K562 (cell line): Measurements from ENCODE around the gene MPDU1. TPM values are rescaled to one million over a fixed set of nuclear protein-coding genes. Genes with fewer than 3 reads are reported as not detected.

ENCODE experiments used
- ADNP ChIP-seq: fragments of 200-800 bp; sonication (Bioruptor generic); IDR thresholded peaks from 2 replicates; pipeline ENCODE4 v1.6.1; 2016; ENCODE audit warnings: missing genetic modification characterization, missing compliant biosample characterization
- CBX3 ChIP-seq, 2 experiments: IDR thresholded peaks; 1 replicate in 1 of 2; 2 replicates in 1 of 2; pipeline ENCODE4 v1.6.1; 2012; ENCODE audit warnings: inconsistent platforms in 2 of 2, low read length in 2 of 2, borderline replicate concordance in 1 of 2, control low read depth in 1 of 2
- ERF ChIP-seq: fragments of 450-650 bp; formaldehyde crosslinking; IDR thresholded peaks from 2 replicates; pipeline ENCODE4 v1.4.0; 2020; ENCODE audit warnings: mild to moderate bottlenecking, mixed read lengths
- ESRRA ChIP-seq: fragments of 450-650 bp; IDR thresholded peaks from 2 replicates; pipeline ENCODE4 v1.6.1; 2014; ENCODE audit warnings: low read depth, mild to moderate bottlenecking, moderate library complexity, borderline replicate concordance
- GTF2F1 ChIP-seq: IDR thresholded peaks from 2 replicates; pipeline ENCODE4 v1.6.1; 2011; ENCODE audit warnings: low read depth, low read length, improper control_type of control experiment
- HEY1 ChIP-seq: fragments of 250-450 bp; sonication (Bioruptor Pico); IDR thresholded peaks from 2 replicates; pipeline ENCODE4 v1.5.0; 2020; ENCODE audit warnings: mild to moderate bottlenecking, moderate library complexity, borderline replicate concordance
- JUNB ChIP-seq: fragments of 450-650 bp; formaldehyde crosslinking; conservative IDR thresholded peaks from 2 replicates; pipeline ENCODE4 v1.4.0; 2020; ENCODE audit warnings: mild to moderate bottlenecking
- OTX1 ChIP-seq: fragments of 450-650 bp; formaldehyde crosslinking; IDR thresholded peaks from 2 replicates; pipeline ENCODE4 v1.4.0; 2022; ENCODE audit warnings: mild to moderate bottlenecking
- PRMT5 ChIP-seq: sonication (generic); formaldehyde crosslinking; IDR thresholded peaks from 2 replicates; pipeline ENCODE4 v1.5.0; 2020; ENCODE audit warnings: missing genetic modification reagents
- SIX5 ChIP-seq, 2 experiments: IDR thresholded peaks; 2 replicates each; pipeline ENCODE4 v1.6.1; 2011; ENCODE audit warnings: low read length in 2 of 2, borderline replicate concordance in 1 of 2, low read depth in 1 of 2, mild to moderate bottlenecking in 1 of 2, moderate library complexity in 1 of 2; ENCODE audit not compliant: insufficient read depth in 1 of 2
- SMARCA5 ChIP-seq: fragments of 450-650 bp; IDR thresholded peaks from 2 replicates; pipeline ENCODE4 v1.6.1; 2016
- SOX6 ChIP-seq: fragments of 450-650 bp; IDR thresholded peaks from 2 replicates; pipeline ENCODE4 v1.6.1; 2014; ENCODE audit warnings: mild to moderate bottlenecking
- TBP ChIP-seq: optimal IDR thresholded peaks from 2 replicates; pipeline ENCODE3; 2011; ENCODE audit warnings: low read depth, low read length, improper control_type of control experiment
- ZFP30 ChIP-seq: fragments of 250-450 bp; sonication (Bioruptor Pico); IDR thresholded peaks from 2 replicates; pipeline ENCODE4 v1.8.0; 2022; ENCODE audit warnings: moderate library complexity, mild to moderate bottlenecking, inconsistent platforms, borderline replicate concordance
- ZFX ChIP-seq: sonication (generic); formaldehyde crosslinking; IDR thresholded peaks from 2 replicates; pipeline ENCODE4 v1.8.0; 2022; ENCODE audit warnings: mild to moderate bottlenecking, missing genetic modification reagents, moderate library complexity
- ZNF124 ChIP-seq: sonication (generic); formaldehyde crosslinking; IDR thresholded peaks from 2 replicates; pipeline ENCODE4 v1.8.1; 2022; ENCODE audit warnings: missing genetic modification reagents
- ZNF197 ChIP-seq: fragments of 200-800 bp; sonication (Bioruptor generic); IDR thresholded peaks from 2 replicates; pipeline ENCODE4 v1.6.1; 2016; ENCODE audit warnings: low read depth, missing genetic modification characterization, missing compliant biosample characterization
- ZNF239 ChIP-seq: fragments of 250-450 bp; sonication (Bioruptor Pico); IDR thresholded peaks from 2 replicates; pipeline ENCODE4 v1.4.0; 2020; ENCODE audit warnings: mild to moderate bottlenecking
- ZNF384 ChIP-seq: IDR thresholded peaks from 2 replicates; pipeline ENCODE4 v1.6.1; 2012; ENCODE audit warnings: low read depth, low read length, improper control_type of control experiment
- polyA plus RNA-seq, 8 experiments: library from polyadenylated mRNA; depleted of rRNA in 4 of 8; stranded (reverse) in 5 of 8; unstranded in 3 of 8; fragments of >200 nt; fragmentation: Nextera tagmentation in 2 of 8; fragmentation: Illumina TruSeq in 1 of 8; extraction: Ambion mirVana in 2 of 8; extraction: Trizol in 1 of 8; gene quantifications; 2 replicates each; pipeline versions ENCODE4 v1.2.1 to v1.2.3, GENCODE V29; 2011 to 2014; ENCODE audit warnings: inconsistent platforms in 1 of 8, missing spikeins in 1 of 8
- total RNA-seq, 7 experiments: library from RNA; depleted of rRNA in 6 of 7; stranded (reverse); fragments of >200 nt in 6 of 7; fragmentation: Illumina TruSeq in 2 of 7; extraction: Trizol in 2 of 7; gene quantifications; 2 replicates each; pipeline versions ENCODE4 v1.2.1 to v1.2.3, GENCODE V29; 2011 to 2021; ENCODE audit warnings: low replicate concordance in 1 of 7
- TF ChIP-seq, protein P1 (sequence below): fragments of 450-650 bp; formaldehyde crosslinking; IDR thresholded peaks from 2 replicates; pipeline ENCODE4 v1.4.0; 2020; ENCODE audit warnings: mild to moderate bottlenecking, moderate library complexity
- TF ChIP-seq, protein P2 (sequence below): fragments of 250-450 bp; sonication (Bioruptor Pico); IDR thresholded peaks from 2 replicates; pipeline ENCODE4 v1.8.0; 2022; ENCODE audit warnings: inconsistent platforms
- TF ChIP-seq, protein P3 (sequence below), 3 experiments: IDR thresholded peaks in 2 of 3; conservative IDR thresholded peaks in 1 of 3; 2 replicates each; pipeline ENCODE4 v1.5.1; 2011 to 2012; ENCODE audit warnings: low read length in 3 of 3, mild to moderate bottlenecking in 3 of 3, control low read depth in 2 of 3, improper control_type of control experiment in 1 of 3, inconsistent platforms in 1 of 3, low read depth in 1 of 3, mixed read lengths in 1 of 3, moderate library complexity in 1 of 3; ENCODE audit not compliant: insufficient read depth in 2 of 3
- TF ChIP-seq, protein P4 (sequence below), 2 experiments: fragments of 450-650 bp; IDR thresholded peaks; 2 replicates each; pipeline ENCODE4 v1.6.1; 2016

Gene MPDU1
- total and polyA plus RNA-seq, 9 of the 15 experiments (the other 6 are each of a cell fraction or from before 2014, with no cell fraction given): 4.9 to 179 (median 77.1) TPM

DNA sequence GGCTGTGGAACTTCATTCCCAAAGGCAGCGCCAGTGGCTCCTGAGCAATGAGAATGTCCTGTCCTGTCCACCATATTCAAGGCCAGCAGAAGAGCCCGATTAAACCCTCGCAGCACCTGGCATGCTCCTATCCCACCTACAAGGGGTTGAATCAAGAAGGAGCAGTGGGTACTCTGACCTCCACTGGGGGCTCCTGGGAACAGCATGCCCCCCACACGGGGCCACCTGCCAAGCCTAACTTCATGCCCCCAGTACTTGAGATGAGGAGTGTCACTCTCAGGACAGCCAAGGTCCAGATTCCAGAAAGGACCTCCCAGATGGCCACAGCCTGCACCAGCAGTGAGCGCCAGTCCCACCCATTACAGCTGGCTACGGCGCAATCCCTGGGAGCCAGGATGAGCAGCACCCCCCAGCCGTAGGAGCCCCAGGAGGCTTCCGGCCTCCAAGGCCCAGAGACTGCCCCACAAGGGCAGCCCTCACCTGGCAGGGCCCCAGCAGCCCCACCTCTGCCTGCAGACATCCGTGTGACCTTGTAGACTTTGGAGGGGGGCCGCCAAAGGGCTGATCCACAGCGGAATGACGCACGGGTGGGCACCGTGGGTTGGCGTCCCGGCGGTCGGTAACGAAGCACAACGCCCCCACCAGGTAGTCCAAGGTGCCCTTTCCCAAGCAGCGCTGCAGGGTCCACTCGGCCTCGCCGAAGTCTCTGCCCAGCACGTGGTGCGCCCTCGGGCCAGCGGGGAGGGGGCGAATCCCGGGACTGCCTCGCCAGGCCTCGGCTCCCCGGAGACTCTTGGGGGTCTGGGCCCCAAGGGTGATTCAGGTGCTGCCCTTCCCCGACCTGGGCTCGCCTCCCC lies 1.0 kb upstream of the MPDU1 start (continued):
- TF ChIP-seq, protein P1, sequence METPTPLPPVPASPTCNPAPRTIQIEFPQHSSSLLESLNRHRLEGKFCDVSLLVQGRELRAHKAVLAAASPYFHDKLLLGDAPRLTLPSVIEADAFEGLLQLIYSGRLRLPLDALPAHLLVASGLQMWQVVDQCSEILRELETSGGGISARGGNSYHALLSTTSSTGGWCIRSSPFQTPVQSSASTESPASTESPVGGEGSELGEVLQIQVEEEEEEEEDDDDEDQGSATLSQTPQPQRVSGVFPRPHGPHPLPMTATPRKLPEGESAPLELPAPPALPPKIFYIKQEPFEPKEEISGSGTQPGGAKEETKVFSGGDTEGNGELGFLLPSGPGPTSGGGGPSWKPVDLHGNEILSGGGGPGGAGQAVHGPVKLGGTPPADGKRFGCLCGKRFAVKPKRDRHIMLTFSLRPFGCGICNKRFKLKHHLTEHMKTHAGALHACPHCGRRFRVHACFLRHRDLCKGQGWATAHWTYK (CRISPR knock-in tag): 0 out of 2 replicates have a peak, but pooled peaks have one; percentile 76
- TF ChIP-seq ERF (CRISPR knock-in tag): no peak
- no peak for TF ChIP-seq ZNF384
- no peak for TF ChIP-seq ZFP30 (CRISPR knock-in tag)
- no peak for TF ChIP-seq HEY1
- TF ChIP-seq ZNF239: no peak
- no peak for TF ChIP-seq CBX3 (IDR thresholded peaks at IDR 0.05; ENCODE audit: borderline replicate concordance in 1 of 2, low read length in 2 of 2)
- no peak for TF ChIP-seq SOX6
- TF ChIP-seq ZNF124 (CRISPR knock-in tag): no peak
- no peak for TF ChIP-seq TBP
- TF ChIP-seq ZFX (CRISPR knock-in tag): no peak
- TF ChIP-seq OTX1 (CRISPR knock-in tag): no peak
- TF ChIP-seq, protein P2, sequence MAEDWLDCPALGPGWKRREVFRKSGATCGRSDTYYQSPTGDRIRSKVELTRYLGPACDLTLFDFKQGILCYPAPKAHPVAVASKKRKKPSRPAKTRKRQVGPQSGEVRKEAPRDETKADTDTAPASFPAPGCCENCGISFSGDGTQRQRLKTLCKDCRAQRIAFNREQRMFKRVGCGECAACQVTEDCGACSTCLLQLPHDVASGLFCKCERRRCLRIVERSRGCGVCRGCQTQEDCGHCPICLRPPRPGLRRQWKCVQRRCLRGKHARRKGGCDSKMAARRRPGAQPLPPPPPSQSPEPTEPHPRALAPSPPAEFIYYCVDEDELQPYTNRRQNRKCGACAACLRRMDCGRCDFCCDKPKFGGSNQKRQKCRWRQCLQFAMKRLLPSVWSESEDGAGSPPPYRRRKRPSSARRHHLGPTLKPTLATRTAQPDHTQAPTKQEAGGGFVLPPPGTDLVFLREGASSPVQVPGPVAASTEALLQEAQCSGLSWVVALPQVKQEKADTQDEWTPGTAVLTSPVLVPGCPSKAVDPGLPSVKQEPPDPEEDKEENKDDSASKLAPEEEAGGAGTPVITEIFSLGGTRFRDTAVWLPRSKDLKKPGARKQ (CRISPR knock-in tag): no peak
- no peak for TF ChIP-seq ADNP (tag)
- no peak for TF ChIP-seq SMARCA5
- no peak for TF ChIP-seq JUNB (CRISPR knock-in tag)
- TF ChIP-seq, protein P3, sequence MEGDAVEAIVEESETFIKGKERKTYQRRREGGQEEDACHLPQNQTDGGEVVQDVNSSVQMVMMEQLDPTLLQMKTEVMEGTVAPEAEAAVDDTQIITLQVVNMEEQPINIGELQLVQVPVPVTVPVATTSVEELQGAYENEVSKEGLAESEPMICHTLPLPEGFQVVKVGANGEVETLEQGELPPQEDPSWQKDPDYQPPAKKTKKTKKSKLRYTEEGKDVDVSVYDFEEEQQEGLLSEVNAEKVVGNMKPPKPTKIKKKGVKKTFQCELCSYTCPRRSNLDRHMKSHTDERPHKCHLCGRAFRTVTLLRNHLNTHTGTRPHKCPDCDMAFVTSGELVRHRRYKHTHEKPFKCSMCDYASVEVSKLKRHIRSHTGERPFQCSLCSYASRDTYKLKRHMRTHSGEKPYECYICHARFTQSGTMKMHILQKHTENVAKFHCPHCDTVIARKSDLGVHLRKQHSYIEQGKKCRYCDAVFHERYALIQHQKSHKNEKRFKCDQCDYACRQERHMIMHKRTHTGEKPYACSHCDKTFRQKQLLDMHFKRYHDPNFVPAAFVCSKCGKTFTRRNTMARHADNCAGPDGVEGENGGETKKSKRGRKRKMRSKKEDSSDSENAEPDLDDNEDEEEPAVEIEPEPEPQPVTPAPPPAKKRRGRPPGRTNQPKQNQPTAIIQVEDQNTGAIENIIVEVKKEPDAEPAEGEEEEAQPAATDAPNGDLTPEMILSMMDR (IDR thresholded peaks at IDR 0.05 in 2 of 3, conservative IDR thresholded peaks at IDR 0.05 in 1 of 3; ENCODE audit: insufficient read depth in 2 of 3, low read depth in 1 of 3, low read length in 3 of 3): no peak
- no peak for TF ChIP-seq ZNF197 (CRISPR knock-in tag)
- no peak for TF ChIP-seq SIX5 (IDR thresholded peaks at IDR 0.05; ENCODE audit: borderline replicate concordance in 1 of 2, insufficient read depth in 1 of 2, low read depth in 1 of 2, low read length in 2 of 2)
- TF ChIP-seq, protein P4, sequence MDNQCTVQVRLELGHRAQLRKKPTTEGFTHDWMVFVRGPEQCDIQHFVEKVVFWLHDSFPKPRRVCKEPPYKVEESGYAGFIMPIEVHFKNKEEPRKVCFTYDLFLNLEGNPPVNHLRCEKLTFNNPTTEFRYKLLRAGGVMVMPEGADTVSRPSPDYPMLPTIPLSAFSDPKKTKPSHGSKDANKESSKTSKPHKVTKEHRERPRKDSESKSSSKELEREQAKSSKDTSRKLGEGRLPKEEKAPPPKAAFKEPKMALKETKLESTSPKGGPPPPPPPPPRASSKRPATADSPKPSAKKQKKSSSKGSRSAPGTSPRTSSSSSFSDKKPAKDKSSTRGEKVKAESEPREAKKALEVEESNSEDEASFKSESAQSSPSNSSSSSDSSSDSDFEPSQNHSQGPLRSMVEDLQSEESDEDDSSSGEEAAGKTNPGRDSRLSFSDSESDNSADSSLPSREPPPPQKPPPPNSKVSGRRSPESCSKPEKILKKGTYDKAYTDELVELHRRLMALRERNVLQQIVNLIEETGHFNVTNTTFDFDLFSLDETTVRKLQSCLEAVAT (IDR thresholded peaks at IDR 0.05): no peak
- no peak for TF ChIP-seq GTF2F1
- TF ChIP-seq PRMT5 (CRISPR knock-in tag): no peak
- no peak for TF ChIP-seq ESRRA
